GM04504 (cell line): ENCODE measurements around the gene TOR4A.
"Not testable (repeated sequence)": the region's sequence is repeated elsewhere in the genome, so short reads cannot be mapped to it uniquely, and the experiment has no call there.

ENCODE experiments used
- DNase-seq: peaks from one replicate; pipeline ENCODE4 v3.0.0-alpha.2; 2012; ENCODE audit warnings: low read depth

Gene TOR4A

GRCh38 chr9:137252555-137253506 lies 24.7 kb upstream of the TOR4A start:
- DNase-seq, result no peak

- no peak for DNase-seq
Measured at GRCh38 chr9:137253717-137254623, 23.6 kb upstream of the TOR4A start.

GRCh38 chr9:137254624-137255447 lies 22.7 kb upstream of the TOR4A start, which contains the start of gene NELFB:
Gene NELFB, plus strand, starts transcription at chr9:137255327.
- DNase-seq, result peak; percentile 76

- no peak for DNase-seq
Measured at GRCh38 chr9:137255448-137256114, 21.9 kb upstream of the TOR4A start.

GRCh38 chr9:137256362-137256761 lies 21.2 kb upstream of the TOR4A start:
- DNase-seq, result no peak

- no peak for DNase-seq
Measured at GRCh38 chr9:137256856-137257255, 20.7 kb upstream of the TOR4A start.

- DNase-seq, result not testable (repeated sequence)
Measured at GRCh38 chr9:137262173-137262908, 15.2 kb upstream of the TOR4A start.

- DNase-seq, result no peak
Measured at GRCh38 chr9:137262909-137263285, 14.6 kb upstream of the TOR4A start.

GRCh38 chr9:137263506-137263905 lies 14.0 kb upstream of the TOR4A start:
- DNase-seq, result no peak

GRCh38 chr9:137264067-137264466 lies 13.5 kb upstream of the TOR4A start:
- DNase-seq, result no peak

GRCh38 chr9:137265496-137266161 lies 11.9 kb upstream of the TOR4A start:
- no peak for DNase-seq

- DNase-seq, result no peak
Measured at GRCh38 chr9:137266162-137266527, 11.4 kb upstream of the TOR4A start.

GRCh38 chr9:137266585-137267453 lies 10.7 kb upstream of the TOR4A start:
- no peak for DNase-seq

- DNase-seq, result no peak
Measured at GRCh38 chr9:137267933-137268355, 9.6 kb upstream of the TOR4A start.

- no peak for DNase-seq
Measured at GRCh38 chr9:137268538-137269201, 8.9 kb upstream of the TOR4A start.

- DNase-seq, result no peak
Measured at GRCh38 chr9:137269231-137269772, 8.2 kb upstream of the TOR4A start.

- DNase-seq, result no peak
Measured at GRCh38 chr9:137270929-137271695, 6.4 kb upstream of the TOR4A start.
